ENCODE measurements around the gene FAIM2. TPM values are rescaled to one million over a fixed set of nuclear protein-coding genes. Genes with fewer than 3 reads are reported as not detected.

Gene FAIM2
- total RNA-seq, 1 experiment from 2014 or later, result not detected

- Mint-ChIP-seq H3K27ac (ENCODE audit: unreplicated experiment) (no peak overlapping the region), H3K4me1 (ENCODE audit: low read depth, unreplicated experiment) (peaks cover 19% of the 10 kb centered on the region), H3K36me3 (ENCODE audit: insufficient read depth, unreplicated experiment) (no peaks in the 10 kb centered on the region), H3K4me3 (ENCODE audit: low read depth, unreplicated experiment) (no peak overlapping the region), H3K9me3 (ENCODE audit: low read depth, unreplicated experiment) (no peaks in the 10 kb centered on the region), H3K27me3 (ENCODE audit: unreplicated experiment) (peaks cover 30% of the 10 kb centered on the region)
- intact Hi-C loops (cut with micrococcal nuclease; ENCODE audit: unreplicated experiment), result no loop called here
- no peak for TF ChIP-seq CTCF (IDR thresholded peaks at IDR 0.05; ENCODE audit: unreplicated experiment)
- CTCF ChIA-PET, result no interaction called here
- DNase-seq, result no peak
- no TSS peak for BruUV-seq (replicated peaks)
Observed at GRCh38 chr12:49897276-49897675, 6.4 kb downstream of the FAIM2 start.

GRCh38 chr12:49895773-49896172 is 7.9 kb downstream of the FAIM2 start:
- CTCF ChIA-PET, result no interaction called here
- no peak for DNase-seq
- no TSS peak for BruUV-seq (replicated peaks)
- intact Hi-C loops (cut with micrococcal nuclease; ENCODE audit: unreplicated experiment), result no loop called here
- Mint-ChIP-seq H3K36me3 (ENCODE audit: insufficient read depth, unreplicated experiment) (no peaks in the 10 kb centered on the region), H3K4me1 (ENCODE audit: low read depth, unreplicated experiment) (peaks cover 18% of the 10 kb centered on the region), H3K4me3 (ENCODE audit: low read depth, unreplicated experiment) (no peak overlapping the region), H3K9me3 (ENCODE audit: low read depth, unreplicated experiment) (no peaks in the 10 kb centered on the region), H3K27me3 (ENCODE audit: unreplicated experiment) (peaks cover 34% of the 10 kb centered on the region), H3K27ac (ENCODE audit: unreplicated experiment) (no peak overlapping the region)
- no peak for TF ChIP-seq CTCF (IDR thresholded peaks at IDR 0.05; ENCODE audit: unreplicated experiment)

GRCh38 chr12:49894751-49895148 is 8.9 kb downstream of the FAIM2 start:
- no TSS peak for BruUV-seq (replicated peaks)
- no peak for TF ChIP-seq CTCF (IDR thresholded peaks at IDR 0.05; ENCODE audit: unreplicated experiment)
- Mint-ChIP-seq H3K27me3 (ENCODE audit: unreplicated experiment) (peaks cover 32% of the 10 kb centered on the region), H3K36me3 (ENCODE audit: insufficient read depth, unreplicated experiment) (no peaks in the 10 kb centered on the region), H3K9me3 (ENCODE audit: low read depth, unreplicated experiment) (no peaks in the 10 kb centered on the region), H3K4me1 (ENCODE audit: low read depth, unreplicated experiment) (peaks cover 15% of the 10 kb centered on the region), H3K4me3 (ENCODE audit: low read depth, unreplicated experiment) (no peak overlapping the region), H3K27ac (ENCODE audit: unreplicated experiment) (no peak overlapping the region)
- intact Hi-C loops (cut with micrococcal nuclease; ENCODE audit: unreplicated experiment), result no loop called here
- DNase-seq, result no peak
- CTCF ChIA-PET, result interaction anchor here (0.9 to 1.4 kb wide), 2 partner anchors 68 to 72 kb away, joined by 4 to 5 read pairs; no protein-coding TSS in a partner anchor

- peak; percentile 69 for DNase-seq
- intact Hi-C loops (cut with micrococcal nuclease; ENCODE audit: unreplicated experiment), result no loop called here
- no TSS peak for BruUV-seq (replicated peaks)
- TF ChIP-seq CTCF (IDR thresholded peaks at IDR 0.05; ENCODE audit: unreplicated experiment), result no peak
- CTCF ChIA-PET, result interaction anchor here (0.6 to 1.4 kb wide), 2 partner anchors 30 to 73 kb away, joined by 4 read pairs; no protein-coding TSS in a partner anchor
- Mint-ChIP-seq H3K9me3 (ENCODE audit: low read depth, unreplicated experiment) (no peaks in the 10 kb centered on the region), H3K4me1 (ENCODE audit: low read depth, unreplicated experiment) (peaks cover 15% of the 10 kb centered on the region), H3K27ac (ENCODE audit: unreplicated experiment) (no peak overlapping the region), H3K36me3 (ENCODE audit: insufficient read depth, unreplicated experiment) (no peaks in the 10 kb centered on the region), H3K27me3 (ENCODE audit: unreplicated experiment) (peaks cover 26% of the 10 kb centered on the region), H3K4me3 (ENCODE audit: low read depth, unreplicated experiment) (no peak overlapping the region)
Observed at GRCh38 chr12:49893753-49894750, 9.6 kb downstream of the FAIM2 start.
